MM.1S (cell line): ENCODE results near the gene OR6B3.

Experiments used
- CTCF ChIP-seq: fragments of 300-600 bp; sonication (generic); IDR thresholded peaks from 2 replicates; pipeline ENCODE4 v1.5.1; 2016; ENCODE audit warnings: antibody characterized with exemption, low read length, mixed read lengths
- EZH2phosphoT487 ChIP-seq: fragments of 300-600 bp; sonication (generic); IDR thresholded peaks from 2 replicates; pipeline ENCODE4 v1.6.1; 2018; ENCODE audit warnings: antibody characterized with exemption, low read length

DNA sequence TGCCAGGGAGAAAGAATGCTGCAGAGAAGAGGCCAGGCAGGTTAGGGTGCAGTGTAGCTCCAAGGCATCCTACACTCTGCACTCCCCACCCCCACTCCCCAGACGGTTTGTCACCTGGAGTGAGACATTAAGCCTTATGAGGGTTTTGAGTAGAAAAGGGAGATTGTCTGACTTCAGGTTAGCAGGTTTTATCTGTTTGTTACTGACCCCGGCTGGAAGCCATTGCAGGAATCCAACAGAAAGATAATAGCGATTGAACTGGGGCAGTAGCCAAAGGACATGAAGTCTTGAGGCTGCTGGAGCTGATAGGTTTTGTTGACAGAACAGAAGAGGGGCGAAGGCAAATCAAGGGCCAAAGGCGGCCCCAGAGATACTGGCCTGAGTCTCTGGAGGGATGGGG, 36.0 kb upstream of the OR6B3 start:
- TF ChIP-seq EZH2phosphoT487 (no peak), CTCF (no peak)
